B cell (primary cell): Measurements from ENCODE around the gene RNASE3. TPM values are rescaled to one million over a fixed set of nuclear protein-coding genes. Genes with fewer than 3 reads are reported as not detected.

Source experiments
- ATAC-seq: fragments of 200-7000 bp; cut with Tn5 transposase; one replicate; pipeline ENCODE4 v1.10.0; 2021; ENCODE audit warnings: low read depth, mild to moderate bottlenecking, moderate number of reproducible peaks, moderate library complexity
- CTCF ChIA-PET: fragments of 350-600 bp; sonication (Branson Sonifier 250); formaldehyde crosslinking; loops from one replicate; lab custom pipeline; 2021; ENCODE audit warnings: antibody characterized with exemption, inconsistent platforms; lab: Charles Lee
- POLR2A ChIA-PET: fragments of 350-600 bp; sonication (Branson Sonifier 250); formaldehyde crosslinking; loops from one replicate; lab custom pipeline; 2021; ENCODE audit warnings: antibody characterized with exemption; lab: Charles Lee
- DNase-seq: peaks from one replicate; pipeline ENCODE4 v3.0.0; 2013
- H2AFZ ChIP-seq: 2 replicates; pipeline ENCODE4 v1.6.1; 2012; ENCODE audit warnings: mild to moderate bottlenecking, low read depth, low read length; ENCODE audit not compliant: insufficient read depth, poor library complexity, severe bottlenecking
- H3K27ac ChIP-seq, 2 donors: 1 replicate in 1 of 2; 2 replicates in 1 of 2; pipeline ENCODE4 v1.5.1; 2012 to 2013; ENCODE audit warnings: low read length in 2 of 2, mild to moderate bottlenecking in 2 of 2, moderate library complexity in 1 of 2
- H3K27me3 ChIP-seq, 4 experiments: fragments of 200-600 bp in 1 of 4; sonication (generic) in 1 of 4; replicated peaks in 1 of 4; 1 replicate in 2 of 4; 2 replicates in 2 of 4; pipeline versions ENCODE4 v1.6.1 to v1.7.0; 2013 to 2016; ENCODE audit warnings: low read length in 3 of 4, mild to moderate bottlenecking in 2 of 4, mixed read lengths in 1 of 4, moderate library complexity in 1 of 4; ENCODE audit not compliant: insufficient read depth in 4 of 4, control insufficient read depth in 3 of 4; ENCODE audit errors: control extremely low read depth in 1 of 4
- H3K36me3 ChIP-seq, 2 experiments: replicated peaks in 1 of 2; 1 replicate in 1 of 2; 2 replicates in 1 of 2; pipeline versions ENCODE4 v1.6.1 to v1.7.1; 2013; ENCODE audit warnings: low read length in 1 of 2; ENCODE audit not compliant: insufficient read depth in 2 of 2, control insufficient read depth in 1 of 2; ENCODE audit errors: control extremely low read depth in 1 of 2, extremely low read depth in 1 of 2
- H3K4me1 ChIP-seq, 2 donors: fragments of 200-600 bp in 1 of 2; sonication (generic) in 1 of 2; 1 replicate in 1 of 2; 2 replicates in 1 of 2; pipeline versions ENCODE4 v1.5.1 to v1.6.1; 2013 to 2017; ENCODE audit warnings: low read length in 2 of 2; ENCODE audit not compliant: control insufficient read depth in 2 of 2, insufficient read depth in 2 of 2
- H3K4me2 ChIP-seq: replicated peaks from 2 replicates; pipeline ENCODE3; 2012; ENCODE audit warnings: mild to moderate bottlenecking, low read depth, low read length; ENCODE audit not compliant: poor library complexity, severe bottlenecking
- H3K4me3 ChIP-seq, 5 experiments: fragments of 200-600 bp in 1 of 5; sonication (generic) in 1 of 5; 1 replicate in 3 of 5; 2 replicates in 2 of 5; pipeline versions ENCODE4 v1.5.1 to v1.7.0; 2011 to 2016; ENCODE audit warnings: low read length in 4 of 5, mild to moderate bottlenecking in 4 of 5, low read depth in 2 of 5, control low read depth in 1 of 5, moderate library complexity in 1 of 5; ENCODE audit not compliant: insufficient read depth in 1 of 5; ENCODE audit errors: control extremely low read depth in 1 of 5, extremely low read depth in 1 of 5
- H3K79me2 ChIP-seq: fragments of 200-600 bp; sonication (generic); one replicate; pipeline ENCODE4 v1.6.0; 2016; ENCODE audit warnings: low read length; ENCODE audit not compliant: control insufficient read depth, insufficient read depth
- H3K9ac ChIP-seq: fragments of 200-600 bp; sonication (generic); 2 replicates; pipeline ENCODE4 v1.6.1; 2017; ENCODE audit warnings: mild to moderate bottlenecking, low read length, moderate library complexity
- H3K9me3 ChIP-seq, 3 donors: one replicate each; pipeline versions ENCODE4 v1.6.1 to v1.7.1; 2013; ENCODE audit warnings: low read length in 2 of 3; ENCODE audit not compliant: control insufficient read depth in 2 of 3, insufficient read depth in 1 of 3; ENCODE audit errors: control extremely low read depth in 1 of 3
- H4K20me1 ChIP-seq: 2 replicates; pipeline ENCODE4 v1.6.0; 2012; ENCODE audit warnings: mild to moderate bottlenecking, low read length; ENCODE audit not compliant: insufficient read depth, control insufficient read depth, poor library complexity, severe bottlenecking
- H3K27ac Mint-ChIP-seq: one replicate; pipeline ENCODE4 v1.8.0; 2021; ENCODE audit warnings: mixed read lengths
- H3K27me3 Mint-ChIP-seq: one replicate; pipeline ENCODE4 v1.8.0; 2021; ENCODE audit warnings: mixed read lengths
- H3K4me1 Mint-ChIP-seq: one replicate; pipeline ENCODE4 v1.8.0; 2021; ENCODE audit warnings: mixed read lengths
- H3K4me3 Mint-ChIP-seq: one replicate; pipeline ENCODE4 v1.8.0; 2021; ENCODE audit warnings: mixed read lengths
- H3K9me3 Mint-ChIP-seq: one replicate; pipeline ENCODE4 v1.8.0; 2022; ENCODE audit warnings: mixed read lengths; ENCODE audit not compliant: insufficient read depth
- EZH2 ChIP-seq: IDR thresholded peaks from 2 replicates; pipeline ENCODE4 v1.6.1; 2012; ENCODE audit warnings: borderline replicate concordance, low read depth, mild to moderate bottlenecking, moderate library complexity, low read length; ENCODE audit not compliant: insufficient read depth, poor library complexity, severe bottlenecking
- WGBS: methylation state at CpG from one replicate; pipeline ENCODE4 v1.1.5; 2013; ENCODE audit warnings: missing lambda C conversion rate; ENCODE audit not compliant: insufficient coverage; 5-methylcytosine and 5-hydroxymethylcytosine counted together
- intact Hi-C: fragments of 100-400 bp; cut with micrococcal nuclease; formaldehyde crosslinking; loops from one replicate; pipeline ENCODE4 v1.10.0; 2022
- polyA plus RNA-seq: library from polyadenylated mRNA; depleted of rRNA; stranded (reverse); fragments of >200 nt; gene quantifications from 2 replicates; pipeline ENCODE4 v1.2.3, GENCODE V29; 2012
- total RNA-seq, 2 donors: library from RNA; stranded (reverse); fragments of 120-200 nt in 1 of 2; gene quantifications; 1 replicate in 1 of 2; 2 replicates in 1 of 2; pipeline versions ENCODE4 v1.2.3 to v1.2.4, GENCODE V29; 2013 to 2022
- TF ChIP-seq, protein P1 (sequence below): fragments of 200-600 bp; IDR thresholded peaks from one replicate; pipeline ENCODE4 v1.8.0; 2022; ENCODE audit warnings: antibody characterized with exemption, mild to moderate bottlenecking

The RNASE3 gene
- total and polyA plus RNA-seq, 2 donors (not counting 1 experiment from before 2014, with no cell fraction given): not detected

DNA sequence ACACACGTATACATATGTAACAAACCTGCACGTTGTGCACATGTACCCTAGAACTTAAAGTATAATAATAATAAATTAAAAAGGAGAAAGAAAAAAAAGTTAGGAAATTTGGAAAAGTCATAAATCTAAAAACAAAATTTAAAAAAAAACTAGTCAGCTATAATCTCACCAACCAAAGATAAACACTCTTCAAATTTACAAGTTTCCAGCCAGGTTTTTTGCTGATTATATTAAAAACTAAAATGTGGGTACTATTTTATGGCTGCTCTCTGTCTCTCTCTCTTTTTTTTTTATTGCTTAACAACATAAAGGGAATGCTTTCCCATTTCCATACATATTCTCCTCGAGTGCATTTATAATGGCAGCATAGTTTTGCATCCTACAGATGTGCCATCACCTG, 25.0 kb upstream of the RNASE3 start:
- no peak for ATAC-seq
- TF ChIP-seq, protein P1, sequence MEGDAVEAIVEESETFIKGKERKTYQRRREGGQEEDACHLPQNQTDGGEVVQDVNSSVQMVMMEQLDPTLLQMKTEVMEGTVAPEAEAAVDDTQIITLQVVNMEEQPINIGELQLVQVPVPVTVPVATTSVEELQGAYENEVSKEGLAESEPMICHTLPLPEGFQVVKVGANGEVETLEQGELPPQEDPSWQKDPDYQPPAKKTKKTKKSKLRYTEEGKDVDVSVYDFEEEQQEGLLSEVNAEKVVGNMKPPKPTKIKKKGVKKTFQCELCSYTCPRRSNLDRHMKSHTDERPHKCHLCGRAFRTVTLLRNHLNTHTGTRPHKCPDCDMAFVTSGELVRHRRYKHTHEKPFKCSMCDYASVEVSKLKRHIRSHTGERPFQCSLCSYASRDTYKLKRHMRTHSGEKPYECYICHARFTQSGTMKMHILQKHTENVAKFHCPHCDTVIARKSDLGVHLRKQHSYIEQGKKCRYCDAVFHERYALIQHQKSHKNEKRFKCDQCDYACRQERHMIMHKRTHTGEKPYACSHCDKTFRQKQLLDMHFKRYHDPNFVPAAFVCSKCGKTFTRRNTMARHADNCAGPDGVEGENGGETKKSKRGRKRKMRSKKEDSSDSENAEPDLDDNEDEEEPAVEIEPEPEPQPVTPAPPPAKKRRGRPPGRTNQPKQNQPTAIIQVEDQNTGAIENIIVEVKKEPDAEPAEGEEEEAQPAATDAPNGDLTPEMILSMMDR: no peak
- no peak for TF ChIP-seq EZH2

DNA sequence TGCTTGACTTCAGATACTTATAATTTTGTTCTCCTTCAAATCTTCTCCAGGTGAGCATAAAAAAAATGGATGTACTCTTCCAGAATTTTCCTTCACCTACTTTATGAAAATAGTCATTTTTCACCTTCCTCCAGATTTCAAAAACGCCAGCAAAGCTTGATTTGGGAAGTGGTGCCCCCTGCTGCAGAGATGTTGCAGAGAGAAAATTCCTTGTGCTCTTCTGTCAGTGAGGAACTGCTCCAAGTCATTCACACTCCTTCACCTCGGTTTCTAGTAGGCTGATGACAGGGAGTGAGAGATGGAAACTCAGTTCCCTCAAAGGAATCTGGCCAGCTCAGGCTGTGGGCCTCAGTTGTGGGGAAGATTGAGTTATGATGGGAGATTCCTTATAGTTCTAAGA, 24.2 kb upstream of the RNASE3 start:
- no peak overlapping the region for H3K27ac Mint-ChIP-seq

More for the DNA sequence above, 25.0 kb upstream of the RNASE3 start:
- H3K27ac Mint-ChIP-seq: no peak overlapping the region
- no peaks in the 10 kb centered on the region for H3K4me1 Mint-ChIP-seq
- no peak overlapping the region for H3K4me3 Mint-ChIP-seq
- Histone ChIP-seq H3K27me3 (peaks cover 0 to 10% (median 3%) of the 10 kb centered on the region in 4 experiments), H2AFZ (no peak overlapping the region), H4K20me1 (no peaks in the 10 kb centered on the region), H3K4me1 (no peaks in the 10 kb centered on the region), H3K27ac (no peak overlapping the region), H3K4me3 (no peak overlapping the region), H3K36me3 (no peaks in the 10 kb centered on the region), H3K79me2 (no peaks in the 10 kb centered on the region), H3K9me3 (no peaks in the 10 kb centered on the region), H3K9ac (no peak overlapping the region), H3K4me2 (no peak overlapping the region)
- peaks cover 36% of the 10 kb centered on the region for H3K27me3 Mint-ChIP-seq
- no peaks in the 10 kb centered on the region for H3K9me3 Mint-ChIP-seq
- DNase-seq: no peak
- 75% methylated on average over 1 of the region's 3 CpGs for WGBS
- intact Hi-C loops: no loop called here
- ChIA-PET CTCF (interaction anchor here (0.7 to 10.2 kb wide), 7 partner anchors 7 to 509 kb away, joined by 3 to 90 read pairs (median 5); no protein-coding TSS in a partner anchor), POLR2A (no interaction called here)

More for the DNA sequence above, 24.2 kb upstream of the RNASE3 start:
- Histone ChIP-seq H2AFZ (no peak overlapping the region), H3K4me2 (no peak overlapping the region), H3K4me1 (no peaks in the 10 kb centered on the region), H3K9me3 (no peaks in the 10 kb centered on the region), H4K20me1 (no peaks in the 10 kb centered on the region), H3K36me3 (no peaks in the 10 kb centered on the region), H3K79me2 (no peaks in the 10 kb centered on the region), H3K27ac (no peak overlapping the region), H3K9ac (no peak overlapping the region), H3K4me3 (no peak overlapping the region), H3K27me3 (peaks cover 0 to 14% (median 5%) of the 10 kb centered on the region in 4 experiments)
- Mint-ChIP-seq H3K4me3 (no peak overlapping the region), H3K9me3 (no peaks in the 10 kb centered on the region), H3K27me3 (peaks cover 31% of the 10 kb centered on the region), H3K4me1 (no peaks in the 10 kb centered on the region)
- ChIA-PET POLR2A (no interaction called here), CTCF (interaction anchor here (0.6 to 10.2 kb wide), 7 partner anchors 8 to 171 kb away, joined by 3 to 90 read pairs (median 5); no protein-coding TSS in a partner anchor)
- TF ChIP-seq EZH2: no peak
- TF ChIP-seq, protein P1: peak; percentile 28
- intact Hi-C loops: no loop called here
- ATAC-seq (no peak), DNase-seq (no peak)
- no CpG with 5 or more reads among the region's 2 CpGs for WGBS
